CD8-positive, alpha-beta memory T cell (primary cell): ENCODE data around the gene TRIP10. TPM values are rescaled to one million over a fixed set of nuclear protein-coding genes. Genes with fewer than 3 reads are reported as not detected.

Source experiments
- CTCF ChIA-PET: fragments of 350-600 bp; sonication (Branson Sonifier 250); formaldehyde crosslinking; loops from one replicate; lab custom pipeline; 2021; ENCODE audit warnings: antibody characterized with exemption; lab: Charles Lee
- POLR2A ChIA-PET: fragments of 350-600 bp; sonication (Branson Sonifier 250); formaldehyde crosslinking; loops from one replicate; lab custom pipeline; 2021; ENCODE audit warnings: antibody characterized with exemption; lab: Charles Lee
- DNase-seq, 5 donors: peaks; one replicate each; pipeline versions ENCODE4 v3.0.0 to v3.0.0-alpha.2; 2020 to 2022; ENCODE audit warnings: mixed read lengths in 1 of 5
- H3K27ac ChIP-seq: one replicate; pipeline ENCODE4 v1.7.0; 2013; ENCODE audit warnings: low read depth, mild to moderate bottlenecking, low read length, moderate library complexity
- H3K27me3 ChIP-seq: 2 replicates; pipeline ENCODE4 v1.7.0; 2013; ENCODE audit warnings: low read length, mild to moderate bottlenecking; ENCODE audit not compliant: insufficient read depth, poor library complexity, severe bottlenecking
- H3K36me3 ChIP-seq: 2 replicates; pipeline ENCODE4 v1.7.0; 2013; ENCODE audit warnings: mild to moderate bottlenecking, low read length, moderate library complexity; ENCODE audit not compliant: insufficient read depth
- H3K4me1 ChIP-seq: 2 replicates; pipeline ENCODE4 v1.7.0; 2013; ENCODE audit warnings: mild to moderate bottlenecking, low read length, moderate library complexity; ENCODE audit not compliant: insufficient read depth
- H3K4me3 ChIP-seq: 2 replicates; pipeline ENCODE4 v1.7.0; 2013; ENCODE audit warnings: mild to moderate bottlenecking, low read length
- H3K9me3 ChIP-seq: 2 replicates; pipeline ENCODE4 v1.7.0; 2013; ENCODE audit warnings: mild to moderate bottlenecking, low read length
- H3K27ac Mint-ChIP-seq, 8 donors: one replicate each; pipeline ENCODE4 v1.8.0; 2020 to 2021; ENCODE audit warnings: mixed read lengths in 8 of 8, mild to moderate bottlenecking in 6 of 8, inconsistent platforms in 3 of 8, moderate library complexity in 3 of 8
- H3K27me3 Mint-ChIP-seq, 2 donors: one replicate each; pipeline ENCODE4 v1.8.0; 2020 to 2021; ENCODE audit warnings: mixed read lengths in 2 of 2, mild to moderate bottlenecking in 1 of 2, moderate library complexity in 1 of 2
- H3K36me3 Mint-ChIP-seq, 3 donors: one replicate each; pipeline ENCODE4 v1.8.0; 2020 to 2021; ENCODE audit warnings: mixed read lengths in 3 of 3, inconsistent platforms in 1 of 3, mild to moderate bottlenecking in 1 of 3
- H3K4me1 Mint-ChIP-seq, 3 donors: one replicate each; pipeline ENCODE4 v1.8.0; 2020 to 2021; ENCODE audit warnings: mixed read lengths in 3 of 3, inconsistent platforms in 1 of 3, mild to moderate bottlenecking in 1 of 3
- H3K4me3 Mint-ChIP-seq, 7 donors: one replicate each; pipeline ENCODE4 v1.8.0; 2020 to 2021; ENCODE audit warnings: mixed read lengths in 7 of 7, mild to moderate bottlenecking in 6 of 7, moderate library complexity in 4 of 7, inconsistent platforms in 2 of 7
- H3K9me3 Mint-ChIP-seq, 5 donors: one replicate each; pipeline ENCODE4 v1.8.0; 2020 to 2022; ENCODE audit warnings: mixed read lengths in 5 of 5, mild to moderate bottlenecking in 3 of 5, moderate library complexity in 2 of 5, inconsistent platforms in 1 of 5
- polyA plus RNA-seq: library from polyadenylated mRNA; unstranded; fragments of 300-500 nt; fragmentation: Illumina TruSeq; gene quantifications from one replicate; pipeline ENCODE4 v1.2.3, GENCODE V29; 2021
- total RNA-seq, 2 experiments: library from RNA; stranded (reverse); gene quantifications; one replicate each; pipeline ENCODE4 v1.2.3, GENCODE V29; 2021

Gene TRIP10
- total and polyA plus RNA-seq, 3 experiments from 2014 or later: 2.0 to 47.8 (median 44.6) TPM

- Mint-ChIP-seq H3K27me3 (no peaks in the 10 kb centered on the region), H3K4me3 (no peak overlapping the region), H3K4me1 (peaks cover 2 to 7% (median 4%) of the 10 kb centered on the region in 3 donors), H3K9me3 (no peaks in the 10 kb centered on the region), H3K27ac (peak overlapping the region in 1 of 8 donors; percentile 29), H3K36me3 (no peaks in the 10 kb centered on the region)
- Histone ChIP-seq H3K4me1 (no peaks in the 10 kb centered on the region), H3K27me3 (no peaks in the 10 kb centered on the region), H3K27ac (no peak overlapping the region), H3K36me3 (no peaks in the 10 kb centered on the region), H3K9me3 (no peaks in the 10 kb centered on the region), H3K4me3 (no peak overlapping the region)
- CTCF ChIA-PET: no interaction called here
- POLR2A ChIA-PET: no interaction called here
- no peak for DNase-seq
Observed at GRCh38 chr19:6697291-6697690, 42.2 kb upstream of the TRIP10 start.

GRCh38 chr19:6699935-6700334 lies 39.5 kb upstream of the TRIP10 start:
- no peak overlapping the region for H3K4me3 Mint-ChIP-seq
- Histone ChIP-seq H3K9me3 (no peaks in the 10 kb centered on the region), H3K27me3 (no peaks in the 10 kb centered on the region), H3K27ac (no peak overlapping the region), H3K4me1 (no peaks in the 10 kb centered on the region), H3K4me3 (no peak overlapping the region), H3K36me3 (no peaks in the 10 kb centered on the region)
- POLR2A ChIA-PET: no interaction called here
- no peak overlapping the region for H3K27ac Mint-ChIP-seq
- H3K9me3 Mint-ChIP-seq: no peaks in the 10 kb centered on the region
- no peaks in the 10 kb centered on the region for H3K27me3 Mint-ChIP-seq
- no peaks in the 10 kb centered on the region for H3K36me3 Mint-ChIP-seq
- CTCF ChIA-PET: no interaction called here
- H3K4me1 Mint-ChIP-seq: peaks cover 2 to 7% (median 4%) of the 10 kb centered on the region in 3 donors
- no peak for DNase-seq

- Mint-ChIP-seq H3K27ac (no peak overlapping the region), H3K36me3 (no peaks in the 10 kb centered on the region), H3K4me3 (no peak overlapping the region), H3K27me3 (no peaks in the 10 kb centered on the region), H3K9me3 (no peaks in the 10 kb centered on the region), H3K4me1 (peaks cover 2 to 7% (median 4%) of the 10 kb centered on the region in 3 donors)
- Histone ChIP-seq H3K36me3 (no peaks in the 10 kb centered on the region), H3K27me3 (no peaks in the 10 kb centered on the region), H3K4me1 (no peaks in the 10 kb centered on the region), H3K27ac (no peak overlapping the region), H3K4me3 (no peak overlapping the region), H3K9me3 (no peaks in the 10 kb centered on the region)
- no peak for DNase-seq
- ChIA-PET POLR2A (no interaction called here), CTCF (no interaction called here)
Observed at GRCh38 chr19:6700586-6701316, 38.7 kb upstream of the TRIP10 start.

- peak overlapping the region in 1 of 8 donors; percentile 52 for H3K27ac Mint-ChIP-seq
- no peak overlapping the region for H3K4me3 Mint-ChIP-seq
- no peaks in the 10 kb centered on the region for H3K4me1 ChIP-seq
- no peaks in the 10 kb centered on the region for H3K36me3 Mint-ChIP-seq
- no peak for DNase-seq
- no peaks in the 10 kb centered on the region for H3K36me3 ChIP-seq
- H3K27me3 ChIP-seq: peaks cover 10% of the 10 kb centered on the region
- POLR2A ChIA-PET: no interaction called here
- H3K9me3 Mint-ChIP-seq: no peaks in the 10 kb centered on the region
- CTCF ChIA-PET: no interaction called here
- no peak overlapping the region for H3K4me3 ChIP-seq
- peaks cover 11 to 12% (median 11%) of the 10 kb centered on the region in 3 donors for H3K4me1 Mint-ChIP-seq
- no peaks in the 10 kb centered on the region for H3K9me3 ChIP-seq
- no peak overlapping the region for H3K27ac ChIP-seq
- peaks cover 15 to 20% of the 10 kb centered on the region in 2 donors for H3K27me3 Mint-ChIP-seq
Observed at GRCh38 chr19:6705931-6706632, 33.4 kb upstream of the TRIP10 start.

- Histone ChIP-seq H3K9me3 (no peaks in the 10 kb centered on the region), H3K36me3 (no peaks in the 10 kb centered on the region), H3K27ac (no peak overlapping the region), H3K27me3 (peaks cover 10% of the 10 kb centered on the region), H3K4me3 (no peak overlapping the region), H3K4me1 (no peaks in the 10 kb centered on the region)
- no peak for DNase-seq
- ChIA-PET POLR2A (no interaction called here), CTCF (no interaction called here)
- H3K9me3 Mint-ChIP-seq: no peaks in the 10 kb centered on the region
- H3K4me3 Mint-ChIP-seq: no peak overlapping the region
- H3K27ac Mint-ChIP-seq: no peak overlapping the region
- peaks cover 16 to 26% of the 10 kb centered on the region in 2 donors for H3K27me3 Mint-ChIP-seq
- peaks cover 11 to 15% (median 14%) of the 10 kb centered on the region in 3 donors for H3K4me1 Mint-ChIP-seq
- no peaks in the 10 kb centered on the region for H3K36me3 Mint-ChIP-seq
Observed at GRCh38 chr19:6706633-6706958, 32.9 kb upstream of the TRIP10 start.

- peaks cover 11 to 15% (median 14%) of the 10 kb centered on the region in 3 donors for H3K4me1 Mint-ChIP-seq
- H3K4me3 Mint-ChIP-seq: no peak overlapping the region
- ChIA-PET POLR2A (no interaction called here), CTCF (no interaction called here)
- Histone ChIP-seq H3K4me1 (no peaks in the 10 kb centered on the region), H3K9me3 (no peaks in the 10 kb centered on the region), H3K27ac (no peak overlapping the region), H3K4me3 (no peak overlapping the region), H3K36me3 (no peaks in the 10 kb centered on the region), H3K27me3 (peaks cover 10% of the 10 kb centered on the region)
- no peak overlapping the region for H3K27ac Mint-ChIP-seq
- H3K36me3 Mint-ChIP-seq: no peaks in the 10 kb centered on the region
- no peak for DNase-seq
- peaks cover 16 to 27% of the 10 kb centered on the region in 2 donors for H3K27me3 Mint-ChIP-seq
- H3K9me3 Mint-ChIP-seq: no peaks in the 10 kb centered on the region
Observed at GRCh38 chr19:6707011-6707657, 32.3 kb upstream of the TRIP10 start.

GRCh38 chr19:6707658-6708018 lies 31.8 kb upstream of the TRIP10 start:
- peaks cover 10% of the 10 kb centered on the region for H3K27me3 ChIP-seq
- POLR2A ChIA-PET: no interaction called here

GRCh38 chr19:6708346-6708745 lies 31.1 kb upstream of the TRIP10 start:
- H3K4me3 ChIP-seq: no peak overlapping the region
- H3K27me3 ChIP-seq: peaks cover 10% of the 10 kb centered on the region
- H3K9me3 ChIP-seq: no peaks in the 10 kb centered on the region
- POLR2A ChIA-PET: no interaction called here
- H3K27me3 Mint-ChIP-seq: peaks cover 17 to 27% of the 10 kb centered on the region in 2 donors
- H3K4me1 Mint-ChIP-seq: peaks cover 12 to 15% (median 14%) of the 10 kb centered on the region in 3 donors
- no peaks in the 10 kb centered on the region for H3K4me1 ChIP-seq
- H3K27ac ChIP-seq: no peak overlapping the region
- no peak overlapping the region for H3K27ac Mint-ChIP-seq
- CTCF ChIA-PET: no interaction called here
- H3K4me3 Mint-ChIP-seq: no peak overlapping the region
- H3K36me3 Mint-ChIP-seq: no peaks in the 10 kb centered on the region
- H3K36me3 ChIP-seq: no peaks in the 10 kb centered on the region
- no peak for DNase-seq
- no peaks in the 10 kb centered on the region for H3K9me3 Mint-ChIP-seq

More at GRCh38 chr19:6707658-6708018, 31.8 kb upstream of the TRIP10 start:
- no peak overlapping the region for H3K27ac ChIP-seq
- CTCF ChIA-PET: no interaction called here
- no peaks in the 10 kb centered on the region for H3K9me3 ChIP-seq
- Mint-ChIP-seq H3K9me3 (no peaks in the 10 kb centered on the region), H3K27me3 (peaks cover 16 to 27% of the 10 kb centered on the region in 2 donors), H3K27ac (no peak overlapping the region), H3K4me1 (peaks cover 12 to 15% (median 14%) of the 10 kb centered on the region in 3 donors), H3K36me3 (no peaks in the 10 kb centered on the region), H3K4me3 (no peak overlapping the region)
- H3K4me1 ChIP-seq: no peaks in the 10 kb centered on the region
- H3K36me3 ChIP-seq: no peaks in the 10 kb centered on the region
- no peak for DNase-seq
- no peak overlapping the region for H3K4me3 ChIP-seq
